HepG2 (cell line): ENCODE measurements around the gene HMG20B. TPM values are rescaled to one million over a fixed set of nuclear protein-coding genes. Genes with fewer than 3 reads are reported as not detected.

Experiments
- HNRNPLL ChIP-seq: fragments of 200-400 bp; formaldehyde crosslinking; IDR thresholded peaks from 2 replicates; pipeline ENCODE4 v1.6.1; 2017; ENCODE audit warnings: mild to moderate bottlenecking, low read depth, low read length; ENCODE audit not compliant: poor library complexity, severe bottlenecking
- HNRNPUL1 ChIP-seq: fragments of 200-400 bp; formaldehyde crosslinking; IDR thresholded peaks from 2 replicates; pipeline ENCODE4 v1.6.1; 2017; ENCODE audit warnings: low read depth, mild to moderate bottlenecking, low read length, moderate library complexity
- HOXA9 ChIP-seq: sonication (generic); formaldehyde crosslinking; IDR thresholded peaks from 2 replicates; pipeline ENCODE4 v1.8.1; 2022; ENCODE audit warnings: missing genetic modification reagents, mild to moderate bottlenecking, moderate library complexity, borderline replicate concordance
- KMT2B ChIP-seq: IDR thresholded peaks from 2 replicates; pipeline ENCODE4 v1.6.1; 2016; ENCODE audit warnings: missing genetic modification reagents, missing compliant biosample characterization
- RARA ChIP-seq: IDR thresholded peaks from 2 replicates; pipeline ENCODE4 v1.6.1; 2016; ENCODE audit warnings: missing genetic modification reagents, missing compliant biosample characterization
- RFX5 ChIP-seq: IDR thresholded peaks from 2 replicates; pipeline ENCODE4 v1.6.1; 2011; ENCODE audit warnings: low read depth, low read length, improper control_type of control experiment
- ZBTB26 ChIP-seq: IDR thresholded peaks from 2 replicates; pipeline ENCODE4 v1.6.1; 2016; ENCODE audit warnings: missing compliant biosample characterization, missing genetic modification reagents, borderline replicate concordance
- ZC3H4 ChIP-seq: sonication (generic); formaldehyde crosslinking; IDR thresholded peaks from 2 replicates; pipeline ENCODE4 v1.4.0; 2020; ENCODE audit warnings: missing genetic modification reagents, borderline replicate concordance
- ZFAT ChIP-seq: sonication (generic); formaldehyde crosslinking; conservative IDR thresholded peaks from 2 replicates; pipeline ENCODE4 v1.8.1; 2023; ENCODE audit warnings: missing genetic modification reagents, inconsistent platforms
- ZHX2 ChIP-seq, 2 experiments: sonication (generic) in 1 of 2; formaldehyde crosslinking in 1 of 2; IDR thresholded peaks; 2 replicates each; pipeline versions ENCODE4 v1.6.1 to v1.9.0; 2014 to 2022; ENCODE audit warnings: antibody characterized with exemption in 1 of 2, borderline replicate concordance in 1 of 2, inconsistent platforms in 1 of 2, low read depth in 1 of 2, missing genetic modification reagents in 1 of 2
- ZNF101 ChIP-seq: sonication (generic); formaldehyde crosslinking; IDR thresholded peaks from 2 replicates; pipeline ENCODE4 v1.4.0; 2020; ENCODE audit warnings: mild to moderate bottlenecking, low read depth, missing genetic modification reagents, borderline replicate concordance
- ZNF33B ChIP-seq: sonication (generic); formaldehyde crosslinking; IDR thresholded peaks from 2 replicates; pipeline ENCODE4 v1.5.1; 2020; ENCODE audit warnings: mild to moderate bottlenecking, missing genetic modification reagents
- ZNF362 ChIP-seq: sonication (generic); formaldehyde crosslinking; IDR thresholded peaks from 2 replicates; pipeline ENCODE4 v1.4.0; 2020; ENCODE audit warnings: missing genetic modification reagents, mild to moderate bottlenecking, borderline replicate concordance
- ZNF512B ChIP-seq: sonication (generic); formaldehyde crosslinking; IDR thresholded peaks from 2 replicates; pipeline ENCODE4 v1.5.1; 2020; ENCODE audit warnings: missing genetic modification reagents, mild to moderate bottlenecking, borderline replicate concordance
- ZNF569 ChIP-seq: sonication (generic); formaldehyde crosslinking; IDR thresholded peaks from 2 replicates; pipeline ENCODE4 v1.5.0; 2020; ENCODE audit warnings: mild to moderate bottlenecking, missing genetic modification reagents, moderate library complexity, borderline replicate concordance
- ZSCAN25 ChIP-seq: sonication (generic); formaldehyde crosslinking; IDR thresholded peaks from 2 replicates; pipeline ENCODE4 v1.8.0; 2022; ENCODE audit warnings: mild to moderate bottlenecking, missing genetic modification reagents
- polyA plus RNA-seq, 8 experiments: library from polyadenylated mRNA; depleted of rRNA in 3 of 8; stranded (reverse) in 7 of 8; unstranded in 1 of 8; fragments of >200 nt; fragmentation: Illumina TruSeq in 4 of 8; extraction: Trizol in 4 of 8; gene quantifications; 2 replicates each; pipeline versions ENCODE4 v1.2.1 to v1.2.3, GENCODE V29; 2011 to 2016; ENCODE audit warnings: low read depth in 4 of 8, missing spikeins in 1 of 8, mixed read lengths in 1 of 8; ENCODE audit not compliant: insufficient read depth in 1 of 8
- total RNA-seq, 5 experiments: library from RNA; depleted of rRNA; stranded (reverse); fragments of >200 nt; fragmentation: Illumina TruSeq; extraction: Trizol; gene quantifications; 2 replicates each; pipeline ENCODE4 v1.2.3, GENCODE V29; 2016; ENCODE audit warnings: low read depth in 1 of 5

Gene HMG20B
- total and polyA plus RNA-seq, 2 of the 13 experiments (the other 11 are each of a cell fraction or from before 2014, with no cell fraction given): 23.9 to 29.2 TPM

GRCh38 chr19:3626473-3627350 is 54.0 kb downstream of the HMG20B start, which contains the start of gene CACTIN (continued):
- 0 out of 2 replicates have a peak, but pooled peaks have one; percentile 71 for TF ChIP-seq ZHX2 (IDR thresholded peaks at IDR 0.05; ENCODE audit: low read depth)
- TF ChIP-seq ZHX2 (CRISPR knock-in tag; IDR thresholded peaks at IDR 0.05; ENCODE audit: borderline replicate concordance): 0 out of 2 replicates have a peak, but pooled peaks have one; percentile 40
- TF ChIP-seq ZNF569 (CRISPR knock-in tag): no peak
- peak; percentile 78 for TF ChIP-seq HNRNPLL
- peak; percentile 75 for TF ChIP-seq KMT2B (CRISPR knock-in tag)
- TF ChIP-seq ZFAT: 0 out of 2 replicates have a peak, but pooled peaks have one; percentile 25
- peak; percentile 44; the same call in 1 of the 2 replicates for TF ChIP-seq ZBTB26 (CRISPR knock-in tag)
- no peak for TF ChIP-seq ZNF101
- no peak; the same call in 1 of the 2 replicates for TF ChIP-seq ZSCAN25 (CRISPR knock-in tag)
- no peak for TF ChIP-seq ZC3H4 (CRISPR knock-in tag)
- no peak for TF ChIP-seq ZNF362 (CRISPR knock-in tag)
- TF ChIP-seq HNRNPUL1: no peak
- TF ChIP-seq ZNF33B (CRISPR knock-in tag): no peak
- TF ChIP-seq RARA (CRISPR knock-in tag): peak; percentile 12; the same call in 1 of the 2 replicates
- TF ChIP-seq ZNF512B: no peak
- no peak for TF ChIP-seq RFX5
- no peak for TF ChIP-seq HOXA9 (CRISPR knock-in tag)
